Activated T-cell treated with anti-CD3 and anti-CD28 coated beads, Interleukin-2, amount 50 U/mL, for 24 hours (primary cell): Measurements from ENCODE around the gene TBL1Y.

Experiments used
- DNase-seq: peaks from one replicate; pipeline ENCODE4 v3.0.0-alpha.2; 2020
- H3K27ac Mint-ChIP-seq: 2 replicates; pipeline ENCODE4 v1.8.0; 2020; ENCODE audit warnings: mild to moderate bottlenecking, mixed read lengths
- H3K27me3 Mint-ChIP-seq: 2 replicates; pipeline ENCODE4 v1.8.0; 2020; ENCODE audit warnings: mixed read lengths
- H3K36me3 Mint-ChIP-seq: 2 replicates; pipeline ENCODE4 v1.8.0; 2020; ENCODE audit warnings: low read depth, mixed read lengths
- H3K4me1 Mint-ChIP-seq: 2 replicates; pipeline ENCODE4 v1.8.0; 2020; ENCODE audit warnings: low read depth, mixed read lengths
- H3K4me3 Mint-ChIP-seq: 2 replicates; pipeline ENCODE4 v1.8.0; 2020; ENCODE audit warnings: mild to moderate bottlenecking, moderate library complexity, mixed read lengths
- H3K9me3 Mint-ChIP-seq: 2 replicates; pipeline ENCODE4 v1.8.0; 2020; ENCODE audit warnings: mixed read lengths

The TBL1Y gene

DNA sequence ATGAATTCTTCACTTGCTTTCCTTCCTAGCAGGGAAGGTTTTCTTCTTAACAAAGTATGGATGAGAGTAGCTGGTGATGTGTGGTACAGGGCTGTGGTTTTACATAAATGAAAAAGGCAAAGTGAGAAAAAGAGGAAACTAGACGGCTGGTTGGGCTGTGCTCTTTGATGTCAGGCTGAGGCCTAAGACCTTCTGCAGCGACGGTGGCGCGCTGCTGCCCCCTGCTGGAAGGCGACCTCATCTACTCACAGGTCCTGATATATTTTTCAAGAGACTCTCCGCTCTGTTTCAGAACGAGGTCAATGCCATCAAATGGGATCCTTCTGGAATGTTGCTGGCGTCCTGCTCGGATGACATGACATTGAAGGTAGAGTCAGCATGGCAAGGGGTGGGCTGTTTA is 175.1 kb downstream of the TBL1Y start:
- no peak for DNase-seq
- H3K9me3 Mint-ChIP-seq = no peaks in the 10 kb centered on the region
- H3K4me1 Mint-ChIP-seq = no peaks in the 10 kb centered on the region
- no peaks in the 10 kb centered on the region for H3K36me3 Mint-ChIP-seq
- H3K4me3 Mint-ChIP-seq = no peak overlapping the region
- H3K27ac Mint-ChIP-seq = no peak overlapping the region
- no peaks in the 10 kb centered on the region for H3K27me3 Mint-ChIP-seq

DNA sequence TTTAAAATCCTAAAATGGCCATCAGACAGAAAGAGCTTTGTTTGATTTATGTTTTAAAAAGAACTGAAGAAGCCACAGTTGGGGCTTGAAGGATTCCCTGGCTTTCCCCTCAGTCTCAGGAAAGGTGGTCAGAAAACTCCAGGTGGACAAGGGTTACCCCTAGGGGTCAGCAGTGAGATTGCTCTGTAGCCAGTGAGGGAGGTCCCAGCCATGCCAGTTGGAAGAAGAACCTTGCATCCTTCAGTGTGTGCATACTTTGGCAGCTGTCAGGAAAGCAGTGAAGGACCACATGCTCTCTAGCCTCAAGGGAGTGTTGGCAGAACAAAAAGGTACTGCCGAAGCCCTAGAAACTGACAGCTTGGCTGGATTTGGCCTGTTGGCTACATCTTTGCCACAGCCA is 182.3 kb downstream of the TBL1Y start:
- no peaks in the 10 kb centered on the region for H3K27me3 Mint-ChIP-seq
- DNase-seq = no peak
- H3K4me3 Mint-ChIP-seq = no peak overlapping the region
- H3K9me3 Mint-ChIP-seq = no peaks in the 10 kb centered on the region
- H3K36me3 Mint-ChIP-seq = no peaks in the 10 kb centered on the region
- H3K27ac Mint-ChIP-seq = no peak overlapping the region
- no peaks in the 10 kb centered on the region for H3K4me1 Mint-ChIP-seq

DNA sequence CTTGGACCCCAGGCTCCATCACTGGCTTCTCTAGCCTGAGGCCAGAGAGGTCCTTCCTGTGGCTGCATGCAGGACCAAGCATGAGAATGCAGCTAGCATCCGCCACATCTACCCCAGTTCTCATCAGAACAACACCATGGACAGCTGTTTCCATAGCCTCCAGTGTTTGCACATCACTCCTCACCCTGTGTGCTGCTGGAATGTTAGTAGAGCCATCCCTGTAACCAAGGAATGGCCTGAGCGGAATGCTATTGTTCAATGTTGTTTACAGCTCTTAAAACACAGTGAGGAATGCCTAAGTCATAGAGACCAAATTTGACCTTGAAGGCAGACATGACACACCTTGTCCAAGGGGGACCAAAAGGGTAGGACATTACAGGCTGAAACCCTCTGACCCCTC is 183.9 kb downstream of the TBL1Y start:
- Mint-ChIP-seq H3K4me1 (no peaks in the 10 kb centered on the region), H3K27ac (no peak overlapping the region)

DNA sequence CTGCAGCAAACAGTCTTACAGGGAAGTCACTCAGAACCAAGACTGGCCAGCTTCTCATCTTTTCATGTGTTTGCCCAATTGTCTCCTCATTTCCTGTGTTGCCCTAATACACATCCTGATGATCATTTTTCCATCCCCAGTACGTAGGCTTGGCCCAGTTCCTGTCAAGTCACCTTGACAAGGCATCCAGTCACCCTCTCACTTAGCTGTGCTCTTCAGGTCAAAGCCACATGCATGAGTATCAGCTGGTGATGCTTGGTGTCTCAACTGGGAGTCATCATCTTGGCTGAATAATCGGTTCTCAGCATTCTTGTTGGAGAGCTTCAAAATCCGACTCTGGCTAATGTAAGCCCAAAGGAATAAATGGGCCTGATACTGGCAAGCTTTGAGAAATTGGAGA is 186.5 kb downstream of the TBL1Y start:
- H3K4me3 Mint-ChIP-seq = no peak overlapping the region
- no peaks in the 10 kb centered on the region for H3K4me1 Mint-ChIP-seq
- H3K9me3 Mint-ChIP-seq = no peaks in the 10 kb centered on the region
- no peaks in the 10 kb centered on the region for H3K36me3 Mint-ChIP-seq
- DNase-seq = no peak
- no peak overlapping the region for H3K27ac Mint-ChIP-seq
- no peaks in the 10 kb centered on the region for H3K27me3 Mint-ChIP-seq

More for the DNA sequence above, 183.9 kb downstream of the TBL1Y start:
- Mint-ChIP-seq H3K9me3 (no peaks in the 10 kb centered on the region), H3K36me3 (no peaks in the 10 kb centered on the region), H3K4me3 (no peak overlapping the region), H3K27me3 (no peaks in the 10 kb centered on the region)
- no peak for DNase-seq

DNA sequence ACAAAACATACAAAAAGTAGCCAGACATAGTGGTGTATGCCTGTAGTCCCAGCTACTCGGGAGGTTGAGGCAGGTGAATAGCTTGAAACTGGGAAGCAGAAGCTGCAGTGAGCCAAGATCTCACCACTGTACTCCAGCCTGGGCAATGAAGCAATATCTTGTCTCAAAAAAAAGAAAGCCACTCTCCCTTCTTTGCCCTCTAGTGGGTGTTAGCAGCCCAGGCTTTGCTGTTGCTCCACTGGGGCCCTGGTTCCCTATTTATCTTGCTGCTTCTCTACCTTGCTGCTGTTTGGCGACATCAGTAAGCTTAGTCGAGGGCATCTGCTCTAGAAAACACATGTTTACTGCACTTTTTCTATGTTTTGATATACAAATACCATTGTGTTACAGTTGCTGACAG is 189.2 kb downstream of the TBL1Y start:
- Mint-ChIP-seq H3K36me3 (no peaks in the 10 kb centered on the region), H3K4me1 (no peaks in the 10 kb centered on the region), H3K27ac (no peak overlapping the region), H3K9me3 (no peaks in the 10 kb centered on the region), H3K27me3 (no peaks in the 10 kb centered on the region), H3K4me3 (no peak overlapping the region)
- DNase-seq = no peak

DNA sequence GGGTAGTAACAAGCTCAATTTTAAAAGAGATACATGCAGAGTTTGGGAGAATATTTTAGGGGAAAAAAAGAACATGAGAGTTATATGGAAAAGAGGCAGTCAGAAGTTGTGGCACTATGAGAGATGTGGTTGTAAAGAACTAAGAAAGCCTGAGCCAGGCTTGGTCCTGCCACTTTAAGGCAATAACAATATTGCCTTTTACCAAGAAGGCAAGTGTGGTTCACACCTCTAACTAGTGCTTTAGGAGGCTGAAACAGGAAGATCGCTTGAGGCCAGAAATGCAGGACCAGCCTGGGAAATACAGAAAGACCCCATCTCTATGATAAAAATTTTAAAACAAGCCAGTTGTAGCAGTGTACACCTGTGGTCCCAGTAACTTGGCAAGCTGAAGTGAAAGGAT is 192.2 kb downstream of the TBL1Y start:
- Mint-ChIP-seq H3K9me3 (no peaks in the 10 kb centered on the region), H3K27me3 (no peaks in the 10 kb centered on the region), H3K27ac (no peak overlapping the region), H3K36me3 (no peaks in the 10 kb centered on the region), H3K4me3 (no peak overlapping the region), H3K4me1 (no peaks in the 10 kb centered on the region)
- no peak for DNase-seq

DNA sequence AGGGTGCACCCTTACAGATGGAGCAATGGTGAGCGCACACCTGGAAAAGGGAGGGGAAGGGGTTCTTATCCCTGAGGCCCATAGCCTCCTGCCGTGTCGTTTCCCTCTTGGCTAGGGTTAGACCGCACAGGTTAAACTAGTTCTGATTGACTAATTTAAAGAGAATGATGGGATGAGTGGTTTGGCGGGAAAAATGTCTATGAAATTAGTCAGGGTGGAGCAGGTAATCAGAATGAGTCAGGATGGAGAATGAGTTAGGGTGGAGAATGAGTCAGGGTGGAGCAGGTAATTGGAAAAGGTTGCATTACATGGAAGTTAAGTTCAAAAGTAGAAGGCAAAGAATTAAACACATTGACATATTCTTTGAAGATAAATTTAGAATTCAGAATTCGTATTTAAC is 196.7 kb downstream of the TBL1Y start:
- Mint-ChIP-seq H3K27ac (no peak overlapping the region), H3K4me1 (no peaks in the 10 kb centered on the region), H3K4me3 (no peak overlapping the region), H3K9me3 (no peaks in the 10 kb centered on the region), H3K36me3 (no peaks in the 10 kb centered on the region), H3K27me3 (no peaks in the 10 kb centered on the region)
- DNase-seq = no peak

DNA sequence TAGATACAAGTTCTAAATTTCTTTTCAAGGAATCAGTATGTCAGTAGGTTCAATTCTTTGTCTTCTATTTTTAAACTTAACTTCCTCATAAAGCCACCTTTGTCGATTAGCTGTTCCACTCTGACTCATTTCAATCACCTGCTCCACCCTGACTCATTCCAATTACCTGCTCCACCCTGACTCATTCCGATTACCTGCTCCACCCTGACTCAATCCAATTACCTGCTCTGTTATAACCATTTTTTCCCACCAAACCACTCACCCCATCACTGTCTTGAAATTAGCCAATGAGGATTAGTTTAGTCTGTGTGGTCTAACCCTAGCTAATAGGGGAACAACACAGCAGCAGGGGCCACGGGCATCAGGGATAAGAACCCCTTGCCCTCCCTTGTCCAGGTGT is 199.6 kb downstream of the TBL1Y start:
- no peaks in the 10 kb centered on the region for H3K27me3 Mint-ChIP-seq

DNA sequence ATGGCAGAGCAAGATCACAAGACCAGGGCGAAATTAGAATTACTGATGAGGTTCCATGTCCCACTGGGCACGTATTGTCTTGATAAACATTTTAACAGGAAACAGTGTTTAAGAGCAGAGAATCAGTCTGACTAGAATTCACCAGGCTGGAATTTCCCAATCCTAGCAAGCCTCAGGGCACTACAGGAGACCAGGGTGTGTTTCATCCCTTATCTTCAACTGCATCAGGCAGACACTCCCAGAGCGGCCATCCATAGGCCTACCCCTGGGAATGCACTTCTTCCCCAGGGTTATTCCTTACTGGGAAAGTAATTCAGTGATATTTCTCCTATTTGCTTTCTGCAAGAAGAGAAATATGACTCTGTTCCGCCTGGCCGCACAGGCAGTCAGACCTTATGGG is 205.4 kb downstream of the TBL1Y start:
- no peak for DNase-seq
- Mint-ChIP-seq H3K36me3 (no peaks in the 10 kb centered on the region), H3K9me3 (no peaks in the 10 kb centered on the region), H3K4me3 (no peak overlapping the region), H3K4me1 (no peaks in the 10 kb centered on the region), H3K27ac (no peak overlapping the region), H3K27me3 (no peaks in the 10 kb centered on the region)

More for the DNA sequence above, 199.6 kb downstream of the TBL1Y start:
- no peaks in the 10 kb centered on the region for H3K9me3 Mint-ChIP-seq
- H3K4me3 Mint-ChIP-seq = no peak overlapping the region
- H3K27ac Mint-ChIP-seq = no peak overlapping the region
- no peak for DNase-seq
- H3K4me1 Mint-ChIP-seq = no peaks in the 10 kb centered on the region
- H3K36me3 Mint-ChIP-seq = no peaks in the 10 kb centered on the region

DNA sequence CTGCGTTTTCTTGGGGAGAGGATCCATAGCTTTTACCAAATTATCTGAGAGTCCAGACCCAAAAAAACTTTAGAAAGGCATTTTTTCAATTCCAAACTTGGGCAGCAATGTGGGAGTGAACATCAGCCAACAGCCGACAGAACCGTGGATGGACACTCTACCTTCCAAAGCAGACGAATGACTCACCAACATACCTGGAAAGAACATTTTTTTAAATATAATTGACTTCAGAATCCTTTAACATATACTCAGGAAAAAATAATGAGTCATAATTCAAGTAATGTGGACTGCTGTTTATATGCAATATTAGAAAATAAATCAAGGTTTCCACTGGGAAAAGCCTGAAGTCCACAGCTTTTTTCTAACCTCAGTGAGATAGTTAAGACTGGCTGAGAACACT is 211.7 kb downstream of the TBL1Y start:
- Mint-ChIP-seq H3K4me1 (no peaks in the 10 kb centered on the region), H3K27me3 (no peaks in the 10 kb centered on the region), H3K4me3 (no peak overlapping the region), H3K9me3 (no peaks in the 10 kb centered on the region), H3K36me3 (no peaks in the 10 kb centered on the region), H3K27ac (no peak overlapping the region)
- no peak for DNase-seq

DNA sequence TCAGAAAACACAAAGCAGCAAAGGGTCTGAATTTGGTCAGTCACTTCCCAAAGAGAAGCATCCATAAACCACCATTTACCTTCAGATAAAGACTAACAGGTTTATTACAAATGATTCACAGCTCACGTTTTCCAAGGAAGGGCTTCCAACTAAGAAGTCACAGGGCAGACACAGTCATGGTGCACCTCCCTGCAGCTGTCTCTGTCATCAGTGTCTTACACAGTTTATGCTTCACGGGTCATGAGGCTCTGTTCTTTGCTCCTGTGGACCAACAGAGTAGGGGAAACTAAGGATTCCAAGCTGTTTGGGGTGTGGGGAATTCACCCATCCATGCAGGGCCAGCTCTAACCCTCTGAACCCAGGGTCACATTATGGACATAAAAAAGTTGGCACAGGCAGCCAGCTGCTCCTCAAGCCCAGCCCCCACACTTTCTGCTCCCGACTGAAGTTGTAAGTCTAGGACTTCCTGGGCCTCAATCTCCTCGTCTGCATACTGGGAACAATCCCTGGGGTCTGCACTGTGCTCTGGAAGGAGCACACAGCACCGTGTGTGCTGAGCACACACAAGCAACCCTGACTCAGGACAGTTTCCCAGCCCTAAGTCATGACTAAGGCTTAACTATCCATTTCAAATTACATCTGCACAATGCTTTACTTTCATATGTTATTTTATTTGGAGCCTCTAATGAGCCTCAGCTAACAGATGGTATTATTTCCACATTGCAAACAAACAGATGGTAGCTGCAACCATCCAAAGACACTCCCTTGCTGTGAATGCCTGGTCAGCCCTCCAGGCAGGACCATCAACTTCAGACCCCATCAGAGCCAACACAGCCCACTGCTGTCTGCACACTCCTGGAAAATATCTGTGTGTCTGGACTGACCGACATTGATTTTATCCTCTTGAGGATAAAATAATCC is 214.9 kb downstream of the TBL1Y start:
- no peaks in the 10 kb centered on the region for H3K4me1 Mint-ChIP-seq

DNA sequence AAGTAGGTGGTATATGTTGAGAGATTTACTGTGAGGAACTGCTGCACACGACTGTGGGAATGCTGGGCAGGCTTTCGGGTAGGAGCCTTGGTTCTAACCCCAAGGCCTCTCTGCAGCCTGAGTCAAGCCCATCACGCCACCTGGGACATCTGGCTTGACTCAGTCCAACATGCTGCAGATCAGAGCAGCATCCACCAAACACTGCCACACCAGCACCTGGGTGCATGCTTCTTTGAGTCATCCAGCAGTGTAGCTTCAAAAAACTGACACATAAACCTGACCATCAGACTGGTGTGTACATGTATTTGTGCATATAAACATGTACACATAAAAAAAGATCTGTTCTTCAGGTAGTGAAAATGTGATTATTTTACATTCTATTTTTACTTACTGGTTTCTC is 217.7 kb downstream of the TBL1Y start:
- no peaks in the 10 kb centered on the region for H3K9me3 Mint-ChIP-seq
- no peaks in the 10 kb centered on the region for H3K27me3 Mint-ChIP-seq
- H3K27ac Mint-ChIP-seq = no peak overlapping the region
- H3K4me1 Mint-ChIP-seq = no peaks in the 10 kb centered on the region
- no peak for DNase-seq
- no peak overlapping the region for H3K4me3 Mint-ChIP-seq
- no peaks in the 10 kb centered on the region for H3K36me3 Mint-ChIP-seq

More for the DNA sequence above, 214.9 kb downstream of the TBL1Y start:
- no peaks in the 10 kb centered on the region for H3K9me3 Mint-ChIP-seq
- no peaks in the 10 kb centered on the region for H3K36me3 Mint-ChIP-seq
- H3K27ac Mint-ChIP-seq = no peak overlapping the region
- H3K4me3 Mint-ChIP-seq = no peak overlapping the region
- no peak for DNase-seq
- H3K27me3 Mint-ChIP-seq = no peaks in the 10 kb centered on the region
